ENCODE measurements around the gene REEP5.
"Not testable (repeated sequence)": the region's sequence is repeated elsewhere in the genome, so short reads cannot be mapped to it uniquely, and the experiment has no call there.

The REEP5 gene

DNA sequence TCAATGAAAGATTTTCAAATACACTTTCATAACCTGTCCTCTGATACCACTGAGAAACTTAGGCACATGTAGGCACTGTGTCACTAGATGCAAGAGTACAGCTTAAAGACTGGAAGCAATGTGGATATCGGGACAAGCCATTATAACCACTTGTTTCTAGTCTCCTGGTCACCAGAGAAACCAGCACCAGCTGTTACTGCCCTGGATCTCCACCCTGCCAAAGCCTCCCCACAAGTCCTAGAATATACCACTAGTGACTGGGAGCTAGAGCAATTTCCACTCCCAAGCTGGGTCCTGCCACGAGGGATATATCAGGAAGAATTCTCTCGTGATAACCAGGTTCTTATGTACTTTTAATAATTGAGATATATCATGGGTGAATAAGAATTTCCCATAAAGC lies 19.5 kb downstream of the REEP5 start:
- DNase-seq (ENCODE audit: low read depth) = no peak
- H3K4me3 ChIP-seq (ENCODE audit: low read depth, low read length) = no peak overlapping the region

DNA sequence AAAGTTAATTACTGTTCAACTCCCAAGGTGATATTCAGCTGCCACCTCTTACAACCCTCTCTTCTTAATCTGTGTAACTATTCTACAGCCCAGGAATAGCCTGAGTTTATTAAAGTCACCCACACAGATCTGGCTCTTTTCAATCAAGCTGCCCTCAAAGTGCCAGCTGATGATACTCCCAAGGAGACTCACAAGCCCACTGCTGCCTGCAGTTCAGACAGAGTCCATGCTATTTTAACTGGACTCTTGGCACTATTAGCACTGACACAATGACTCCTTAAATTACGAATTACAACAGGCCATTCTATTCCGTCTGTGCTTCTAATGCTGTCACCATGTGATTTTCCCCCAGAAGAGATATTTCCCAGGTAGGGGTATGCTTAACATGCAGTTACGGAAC lies 26.3 kb downstream of the REEP5 start:
- no peak for DNase-seq (ENCODE audit: low read depth)
- H3K4me3 ChIP-seq (ENCODE audit: low read depth, low read length) = no peak overlapping the region

DNA sequence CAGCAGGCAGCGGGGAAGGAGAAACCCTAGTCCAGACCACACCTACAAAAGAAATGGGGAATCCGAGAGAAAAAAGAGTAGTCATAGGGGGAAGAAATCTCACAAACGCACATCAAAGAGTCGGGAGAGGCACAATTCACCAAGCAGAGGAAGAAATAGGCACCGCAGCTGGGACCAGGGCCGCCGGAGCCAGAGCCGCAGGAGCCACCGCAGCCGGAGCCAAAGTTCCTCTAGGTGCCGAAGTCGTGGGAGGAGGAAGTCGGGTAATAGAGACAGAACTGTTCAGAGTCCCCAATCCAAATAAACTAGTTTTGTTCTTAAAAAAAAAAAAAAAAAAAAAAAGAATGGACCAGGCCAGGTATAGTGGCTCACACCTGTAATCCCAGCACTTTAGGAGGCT lies 29.3 kb downstream of the REEP5 start:
- H3K4me3 ChIP-seq (ENCODE audit: low read depth, low read length) = no peak overlapping the region
- no peak for DNase-seq (ENCODE audit: low read depth)

GRCh38 chr5:112892066-112892465 lies 30.0 kb downstream of the REEP5 start:
- not testable (repeated sequence) for DNase-seq (ENCODE audit: low read depth); H3K4me3 ChIP-seq (ENCODE audit: low read depth, low read length)

DNA sequence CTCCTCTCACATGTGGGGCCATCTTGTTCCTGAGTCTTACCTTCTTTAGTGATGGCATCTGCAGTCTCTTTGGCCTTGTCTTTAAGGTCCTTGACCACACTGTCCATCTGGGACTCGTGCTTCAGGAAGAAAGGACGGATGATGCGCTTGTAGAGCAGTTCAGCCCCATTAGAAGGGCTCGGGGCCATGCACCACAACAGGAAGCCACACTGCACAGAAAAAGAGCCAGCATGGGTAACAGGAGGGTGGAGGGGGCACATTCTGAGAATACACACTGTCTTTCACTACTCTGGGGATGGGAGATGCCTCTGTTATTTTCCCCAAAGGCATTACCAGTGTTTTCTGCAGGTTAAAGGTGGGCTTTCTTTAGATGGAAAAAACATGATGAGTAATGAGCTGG lies 35.1 kb downstream of the REEP5 start:
- no peak overlapping the region for H3K4me3 ChIP-seq (ENCODE audit: low read depth, low read length)
- DNase-seq (ENCODE audit: low read depth) = no peak

- no peak overlapping the region for H3K4me3 ChIP-seq (ENCODE audit: low read depth, low read length)
- DNase-seq (ENCODE audit: low read depth) = no peak
These were observed 37.0 kb downstream of the REEP5 start for GRCh38 chr5:112885001-112885400.

GRCh38 chr5:112883192-112883591 lies 38.8 kb downstream of the REEP5 start:
- no peak for DNase-seq (ENCODE audit: low read depth)
- no peak overlapping the region for H3K4me3 ChIP-seq (ENCODE audit: low read depth, low read length)

DNA sequence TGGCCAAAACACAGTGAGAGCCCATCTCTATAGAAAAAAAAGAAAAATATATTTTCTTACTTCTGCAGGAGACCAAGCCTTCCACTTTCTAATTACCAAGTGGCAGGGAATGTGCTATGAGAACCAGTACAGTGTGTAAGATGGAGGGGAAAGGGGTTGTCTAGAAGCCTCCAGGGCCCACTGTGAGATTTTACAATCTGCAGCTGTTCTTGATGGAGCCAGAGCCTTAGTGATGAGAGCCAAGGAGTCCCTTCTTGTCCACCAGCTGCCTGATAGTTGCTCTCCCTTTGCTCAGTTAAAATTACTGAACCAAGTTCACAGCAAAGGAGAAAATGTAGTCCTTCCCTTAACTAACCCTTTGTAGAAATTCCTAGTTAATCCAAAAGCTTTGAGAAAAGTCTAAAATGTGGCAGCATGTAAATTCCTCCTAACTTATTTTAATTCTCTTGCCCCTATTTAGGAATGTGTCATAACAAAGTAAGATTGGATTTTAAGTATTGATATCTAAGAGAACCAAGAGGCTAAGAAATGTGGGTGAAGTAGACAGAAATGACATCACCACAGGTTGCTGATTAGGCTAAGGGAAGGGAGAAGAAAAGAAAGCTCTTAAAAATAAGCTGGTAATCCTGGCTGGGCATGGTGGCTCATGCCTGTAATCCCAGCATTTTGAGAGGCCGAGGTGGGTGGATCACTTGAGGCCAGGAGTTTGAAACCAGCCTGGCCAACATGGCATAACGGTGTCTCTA lies 41.6 kb downstream of the REEP5 start:
- no peak overlapping the region for H3K4me3 ChIP-seq (ENCODE audit: low read depth, low read length)

GRCh38 chr5:112878760-112879159 lies 43.3 kb downstream of the REEP5 start:
- DNase-seq (ENCODE audit: low read depth) = no peak
- no peak overlapping the region for H3K4me3 ChIP-seq (ENCODE audit: low read depth, low read length)

More for the DNA sequence above, 41.6 kb downstream of the REEP5 start:
- peak; percentile 3 for DNase-seq (ENCODE audit: low read depth)

- DNase-seq (ENCODE audit: low read depth) = no peak
- H3K4me3 ChIP-seq (ENCODE audit: low read depth, low read length) = no peak overlapping the region
These were observed 43.9 kb downstream of the REEP5 start for GRCh38 chr5:112878101-112878500.

- H3K4me3 ChIP-seq (ENCODE audit: low read depth, low read length) = no peak overlapping the region
These were observed 45.7 kb downstream of the REEP5 start for GRCh38 chr5:112876362-112876761.

DNA sequence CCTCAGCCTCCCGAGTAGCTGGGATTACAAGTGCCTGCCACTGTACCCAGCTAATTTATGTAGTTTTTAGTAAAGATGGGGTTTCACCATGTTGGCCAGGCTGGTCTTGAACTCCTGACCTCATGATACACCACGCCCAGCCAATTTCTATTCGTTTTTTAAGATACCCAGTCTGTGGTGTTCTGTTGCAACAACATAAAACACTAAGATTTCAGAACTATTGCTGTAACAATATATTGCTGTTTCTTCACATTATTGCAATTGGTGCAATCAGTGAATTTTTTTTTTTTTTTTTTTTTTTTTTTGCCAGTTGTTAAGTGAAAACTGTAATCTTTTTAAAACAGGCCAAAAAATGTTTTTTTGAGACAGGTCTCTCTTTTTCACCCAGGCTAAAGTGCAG lies 51.1 kb downstream of the REEP5 start:
- H3K4me3 ChIP-seq (ENCODE audit: low read depth, low read length) = no peak overlapping the region
- no peak for DNase-seq (ENCODE audit: low read depth)

More at GRCh38 chr5:112876362-112876761, 45.7 kb downstream of the REEP5 start:
- DNase-seq (ENCODE audit: low read depth) = no peak

DNA sequence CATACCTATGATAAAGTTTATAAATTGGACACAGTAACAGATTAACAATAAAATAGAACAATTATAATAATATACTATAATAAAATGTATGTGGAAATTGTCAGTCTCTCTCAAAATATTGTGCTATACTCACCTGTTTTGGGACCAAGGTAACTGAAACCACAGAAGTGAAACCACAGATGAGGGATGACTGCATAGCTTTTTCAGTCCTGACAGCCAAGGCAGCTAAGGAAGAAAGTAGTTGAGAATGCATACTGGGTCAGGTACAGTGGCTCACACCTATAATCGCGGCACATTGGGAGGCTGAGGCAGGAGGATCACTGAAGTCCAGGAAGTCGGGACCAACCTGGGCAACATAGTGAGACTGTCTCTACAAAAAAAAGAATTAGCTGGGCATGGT lies 52.1 kb downstream of the REEP5 start:
- no peak for DNase-seq (ENCODE audit: low read depth)
- no peak overlapping the region for H3K4me3 ChIP-seq (ENCODE audit: low read depth, low read length)

- H3K4me3 ChIP-seq (ENCODE audit: low read depth, low read length) = no peak overlapping the region
- no peak for DNase-seq (ENCODE audit: low read depth)
These were observed 54.6 kb downstream of the REEP5 start for GRCh38 chr5:112867411-112867810.

DNA sequence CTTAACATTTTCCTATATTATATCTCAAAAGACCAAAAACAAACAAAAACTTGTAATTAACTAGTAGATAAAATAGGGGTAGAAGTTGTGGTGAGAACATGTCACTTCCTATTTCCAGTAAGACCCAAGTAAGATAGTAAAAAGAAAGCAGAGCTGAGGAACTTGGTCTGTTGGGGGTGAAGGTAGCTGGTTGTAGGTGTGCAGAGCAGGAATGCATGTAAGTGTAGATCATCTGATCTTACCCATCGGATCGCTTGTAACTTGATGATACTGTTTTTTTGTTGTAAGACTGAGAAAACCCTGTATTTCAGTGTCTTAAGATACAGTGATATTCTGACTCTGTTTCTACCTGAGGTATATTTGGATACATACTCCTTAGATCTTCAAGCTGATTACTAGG lies 55.3 kb downstream of the REEP5 start:
- DNase-seq (ENCODE audit: low read depth) = no peak
- no peak overlapping the region for H3K4me3 ChIP-seq (ENCODE audit: low read depth, low read length)

GRCh38 chr5:112865128-112865527 lies 56.9 kb downstream of the REEP5 start:
- no peak overlapping the region for H3K4me3 ChIP-seq (ENCODE audit: low read depth, low read length)
- DNase-seq (ENCODE audit: low read depth) = no peak

DNA sequence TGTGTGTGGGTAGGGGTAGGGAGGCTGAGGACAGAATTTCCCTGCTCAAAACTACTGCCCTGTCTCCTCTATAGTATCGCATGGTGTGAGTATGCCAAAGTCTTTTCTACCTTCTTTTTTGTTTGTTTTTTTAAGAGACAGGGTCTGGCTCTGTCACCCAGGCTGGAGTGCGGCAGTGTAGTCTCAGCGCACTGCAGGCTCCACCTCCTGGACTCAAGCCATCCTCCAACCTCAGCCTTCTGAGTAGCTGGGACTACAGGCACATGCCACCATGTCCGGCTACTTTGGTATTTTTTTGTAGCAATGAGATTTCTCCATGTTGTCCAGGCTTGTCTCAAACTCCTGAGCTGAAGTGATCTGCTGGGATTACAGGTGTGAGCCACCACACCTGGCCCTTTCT lies 58.5 kb downstream of the REEP5 start:
- no peak overlapping the region for H3K4me3 ChIP-seq (ENCODE audit: low read depth, low read length)
- no peak for DNase-seq (ENCODE audit: low read depth)

GRCh38 chr5:112862085-112862484 lies 59.9 kb downstream of the REEP5 start:
- peak overlapping the region; percentile 93 for H3K4me3 ChIP-seq (ENCODE audit: low read depth, low read length)
- no peak for DNase-seq (ENCODE audit: low read depth)

GRCh38 chr5:112861638-112861985 lies 60.4 kb downstream of the REEP5 start:
- H3K4me3 ChIP-seq (ENCODE audit: low read depth, low read length) = peak overlapping the region; percentile 93
- DNase-seq (ENCODE audit: low read depth) = no peak

- peak; percentile 94 for DNase-seq (ENCODE audit: low read depth)
- peak within 1 kb of the TSS; percentile 93 for H3K4me3 ChIP-seq (ENCODE audit: low read depth, low read length)
These were observed 60.9 kb downstream of the REEP5 start, which contains the start of gene SRP19 for GRCh38 chr5:112860929-112861637. Gene SRP19 (plus strand): TSS chr5:112861287. CDS start chr5:112861377, 90 bp downstream.

DNA sequence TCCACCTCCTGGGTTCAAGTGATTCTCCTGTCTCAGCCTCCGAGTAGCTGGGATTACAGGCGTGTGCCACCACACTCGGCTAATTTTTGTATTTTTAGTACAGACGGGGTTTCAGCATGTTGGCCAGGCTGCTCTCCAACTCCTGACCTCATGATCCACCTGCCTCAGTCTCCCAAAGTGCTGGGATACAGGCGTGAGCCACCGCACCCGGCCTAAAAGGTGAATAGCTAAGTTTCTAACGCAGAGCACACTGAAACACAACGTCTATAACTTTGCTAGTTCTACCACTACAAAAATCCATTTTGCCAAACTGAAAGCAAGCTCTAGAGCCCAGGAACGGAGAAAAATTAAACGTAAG lies 61.5 kb downstream of the REEP5 start:
- peak overlapping the region; percentile 93 for H3K4me3 ChIP-seq (ENCODE audit: low read depth, low read length)
- not testable (repeated sequence) for DNase-seq (ENCODE audit: low read depth)
